HG03135 (cell line): ENCODE measurements around the gene LRP5.
"Not testable (repeated sequence)": the region's sequence is repeated elsewhere in the genome, so short reads cannot be mapped to it uniquely, and the experiment has no call there.

Source experiments
- ATAC-seq: cut with Tn5 transposase; IDR thresholded peaks from one replicate; pipeline ENCODE4 v1.9.1; 2021; ENCODE audit warnings: mild to moderate bottlenecking, moderate library complexity; ENCODE audit not compliant: unreplicated experiment

Gene LRP5

GRCh38 chr11:68413591-68413999, 101.2 kb downstream of the LRP5 start:
- no peak for ATAC-seq

- ATAC-seq: no peak
Observed at GRCh38 chr11:68414496-68415221, 102.3 kb downstream of the LRP5 start.

DNA sequence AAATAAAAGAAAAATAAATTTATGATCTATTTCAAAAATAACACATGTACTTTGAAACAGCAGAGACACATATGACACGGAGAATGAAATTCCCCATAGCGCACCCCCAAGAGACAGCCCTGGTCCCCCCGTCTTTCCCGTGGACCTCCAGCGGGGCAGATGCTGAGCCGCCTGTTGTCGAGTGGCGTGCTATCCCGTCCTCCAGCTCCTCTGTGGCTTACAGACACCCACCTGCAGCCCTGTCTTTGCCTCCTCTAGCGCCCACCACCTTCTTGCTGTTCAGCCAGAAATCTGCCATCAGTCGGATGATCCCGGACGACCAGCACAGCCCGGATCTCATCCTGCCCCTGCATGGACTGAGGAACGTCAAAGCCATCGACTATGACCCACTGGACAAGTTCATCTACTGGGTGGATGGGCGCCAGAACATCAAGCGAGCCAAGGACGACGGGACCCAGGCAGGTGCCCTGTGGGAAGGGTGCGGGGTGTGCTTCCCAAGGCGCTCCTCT, 103.7 kb downstream of the LRP5 start:
- no peak for ATAC-seq

DNA sequence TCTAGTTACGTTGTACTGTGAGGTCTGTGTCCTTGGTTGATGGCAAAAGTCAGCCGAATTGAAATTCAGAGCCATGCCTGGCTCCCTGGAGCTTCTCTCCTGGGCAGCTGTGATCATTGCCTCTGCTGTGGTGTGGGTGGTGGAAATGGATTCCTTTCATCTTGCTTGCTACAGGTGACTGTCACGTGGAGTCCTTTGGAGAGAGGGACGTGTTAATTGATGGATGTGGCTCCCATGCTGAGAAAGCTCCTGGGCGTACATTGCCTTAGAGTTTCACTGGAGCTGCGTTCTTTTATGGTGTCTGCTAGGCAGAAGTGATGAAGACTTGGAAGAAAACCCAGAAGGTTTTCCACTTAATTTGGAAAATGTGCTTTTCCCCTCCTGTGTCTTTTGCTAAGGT, 106.3 kb downstream of the LRP5 start:
- ATAC-seq: no peak

DNA sequence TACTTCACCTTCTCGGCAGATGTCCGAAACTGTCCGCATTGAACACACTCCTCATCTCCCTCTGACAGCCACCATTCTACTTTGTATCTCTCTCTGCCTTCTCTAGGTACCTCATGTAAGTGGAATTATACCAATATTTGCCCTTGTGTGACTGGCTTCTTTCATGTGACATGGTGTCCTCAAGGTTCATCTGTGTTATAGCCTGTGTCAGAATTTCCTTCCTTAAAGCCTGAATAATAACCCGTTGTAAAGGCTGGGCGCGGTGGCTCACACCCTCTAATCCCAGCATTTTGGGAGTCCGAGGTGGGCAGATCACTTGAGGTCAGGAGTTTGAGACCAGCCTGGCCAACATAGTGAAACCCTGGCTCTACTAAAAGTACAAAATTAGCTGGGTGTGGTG, 107.8 kb downstream of the LRP5 start:
- ATAC-seq: no peak

DNA sequence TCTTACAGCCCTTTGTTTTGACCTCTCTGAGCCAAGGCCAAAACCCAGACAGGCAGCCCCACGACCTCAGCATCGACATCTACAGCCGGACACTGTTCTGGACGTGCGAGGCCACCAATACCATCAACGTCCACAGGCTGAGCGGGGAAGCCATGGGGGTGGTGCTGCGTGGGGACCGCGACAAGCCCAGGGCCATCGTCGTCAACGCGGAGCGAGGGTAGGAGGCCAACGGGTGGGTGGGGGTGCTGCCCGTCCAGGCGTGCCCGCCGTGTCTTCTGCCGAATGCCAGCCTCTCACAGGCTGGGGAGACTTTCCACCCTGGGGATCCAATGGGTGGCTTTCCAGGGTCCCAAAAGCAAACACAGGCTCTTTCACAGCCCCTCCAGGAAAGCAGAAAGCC, 111.1 kb downstream of the LRP5 start:
- ATAC-seq: no peak

DNA sequence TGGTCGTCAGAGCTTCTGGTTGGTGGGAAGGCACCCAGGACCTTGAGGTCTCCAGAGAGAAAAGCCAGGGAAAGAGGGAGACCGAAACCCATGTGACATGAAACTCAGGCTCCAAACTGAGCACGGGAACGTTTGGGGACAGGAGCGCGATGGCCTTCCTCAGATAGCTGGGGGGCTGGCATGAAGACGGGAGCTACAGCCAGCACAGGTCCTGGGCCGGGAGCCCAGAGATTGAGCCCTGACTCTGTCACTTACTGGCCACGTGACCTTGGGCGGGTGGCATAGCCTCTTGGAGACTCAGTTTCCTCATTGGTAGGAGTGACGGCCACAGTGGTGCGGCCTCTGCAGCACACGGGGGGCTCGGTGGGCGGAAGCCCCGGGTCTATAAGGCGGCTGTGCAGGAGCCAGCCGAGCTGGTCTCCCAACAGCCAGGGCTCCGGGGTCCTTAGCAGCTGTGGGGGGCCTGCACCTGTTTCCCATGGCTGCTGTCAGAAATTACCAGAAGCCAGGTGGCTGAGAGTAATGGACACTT, 111.8 kb downstream of the LRP5 start:
- no peak for ATAC-seq

GRCh38 chr11:68424981-68425865, 112.8 kb downstream of the LRP5 start:
- no peak for ATAC-seq

DNA sequence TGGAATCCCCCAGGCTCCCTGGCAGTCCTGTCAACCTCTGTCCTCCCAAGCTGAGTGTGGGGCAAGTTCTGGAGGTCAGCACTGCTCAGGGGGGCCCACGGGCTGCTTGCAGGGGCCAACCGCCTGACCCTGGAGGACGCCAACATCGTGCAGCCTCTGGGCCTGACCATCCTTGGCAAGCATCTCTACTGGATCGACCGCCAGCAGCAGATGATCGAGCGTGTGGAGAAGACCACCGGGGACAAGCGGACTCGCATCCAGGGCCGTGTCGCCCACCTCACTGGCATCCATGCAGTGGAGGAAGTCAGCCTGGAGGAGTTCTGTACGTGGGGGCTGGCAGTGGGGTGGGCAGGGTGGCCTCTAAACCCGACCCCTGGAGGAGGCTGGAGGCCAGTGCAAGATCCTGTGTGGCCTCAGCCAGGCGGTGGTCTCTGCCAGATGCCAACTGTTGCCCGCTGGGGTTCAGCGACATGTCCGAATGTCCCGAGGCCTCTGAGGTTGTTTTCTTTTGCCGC, 113.5 kb downstream of the LRP5 start:
- ATAC-seq: no peak

- ATAC-seq: no peak
Observed at GRCh38 chr11:68429661-68430060, 117.3 kb downstream of the LRP5 start.

DNA sequence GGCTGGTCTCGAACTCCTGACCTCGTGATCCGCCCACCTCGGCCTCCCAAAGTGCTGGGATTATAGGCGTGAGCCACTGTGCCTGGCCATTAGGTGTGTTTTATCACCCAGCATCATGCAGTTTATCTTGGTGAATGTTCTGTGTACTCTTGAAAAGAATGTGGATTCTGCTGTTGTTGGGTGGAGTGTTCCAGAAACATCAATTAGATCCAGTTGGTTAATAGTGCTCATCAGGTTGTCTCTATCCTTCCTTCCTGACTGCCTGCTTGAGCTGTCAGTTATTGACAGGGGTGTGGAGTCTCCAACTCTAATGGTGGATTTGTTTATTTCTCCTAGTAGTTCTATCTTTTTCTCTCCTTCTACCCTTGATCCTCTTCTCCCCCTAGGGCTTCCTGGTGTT, 118.0 kb downstream of the LRP5 start:
- no peak for ATAC-seq

DNA sequence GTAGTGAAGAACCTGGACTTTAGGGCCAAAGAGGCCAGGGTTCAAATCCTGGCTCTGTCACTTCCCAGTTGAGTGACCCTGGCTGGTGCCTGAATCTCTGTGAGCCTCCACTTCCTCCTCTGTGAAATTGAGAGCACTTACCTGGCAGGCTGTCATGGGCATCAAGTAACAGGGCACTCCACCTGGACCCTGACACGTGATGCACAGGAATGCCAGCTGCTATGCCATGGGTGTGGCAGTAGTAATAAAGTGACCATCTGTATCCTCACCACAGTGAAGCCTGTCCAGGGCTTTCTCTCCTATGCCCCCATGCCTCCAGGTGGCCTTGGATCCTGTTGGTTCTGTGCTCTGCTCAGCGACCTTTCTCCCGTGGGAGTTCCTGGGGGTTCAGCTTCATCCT, 118.4 kb downstream of the LRP5 start:
- ATAC-seq: no peak

DNA sequence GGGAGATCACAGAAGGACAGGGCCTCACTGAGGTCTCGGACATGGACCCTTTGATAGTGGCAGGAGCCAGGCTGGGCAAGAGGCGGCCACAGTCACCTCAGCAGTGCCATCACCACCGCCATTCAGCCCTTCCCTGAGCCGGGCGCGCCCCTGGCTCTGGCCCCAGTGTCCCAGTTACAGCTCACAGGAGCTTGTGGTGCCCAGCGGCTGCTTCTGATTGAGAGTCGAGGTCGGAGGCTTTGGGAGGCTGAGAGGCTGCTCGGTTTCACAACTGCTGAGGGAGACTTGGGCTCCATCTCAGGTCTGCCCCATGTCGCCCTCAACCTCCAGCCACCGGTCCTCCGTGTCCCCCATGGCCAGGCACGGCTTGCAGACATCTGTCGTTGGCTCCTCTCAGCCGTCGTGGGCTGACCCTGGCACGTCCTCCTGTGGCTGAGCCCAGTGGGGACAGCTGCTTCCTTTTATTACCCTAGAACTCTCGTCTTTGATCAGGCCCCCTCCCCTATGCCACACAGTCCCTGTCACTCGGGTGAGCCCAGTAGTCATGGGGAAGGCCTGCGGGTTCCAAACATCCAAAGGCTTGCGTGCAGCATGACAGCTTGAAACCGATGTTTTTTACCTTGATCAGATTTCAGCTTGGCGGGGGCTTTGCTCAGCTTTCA, 119.7 kb downstream of the LRP5 start:
- ATAC-seq: no peak

DNA sequence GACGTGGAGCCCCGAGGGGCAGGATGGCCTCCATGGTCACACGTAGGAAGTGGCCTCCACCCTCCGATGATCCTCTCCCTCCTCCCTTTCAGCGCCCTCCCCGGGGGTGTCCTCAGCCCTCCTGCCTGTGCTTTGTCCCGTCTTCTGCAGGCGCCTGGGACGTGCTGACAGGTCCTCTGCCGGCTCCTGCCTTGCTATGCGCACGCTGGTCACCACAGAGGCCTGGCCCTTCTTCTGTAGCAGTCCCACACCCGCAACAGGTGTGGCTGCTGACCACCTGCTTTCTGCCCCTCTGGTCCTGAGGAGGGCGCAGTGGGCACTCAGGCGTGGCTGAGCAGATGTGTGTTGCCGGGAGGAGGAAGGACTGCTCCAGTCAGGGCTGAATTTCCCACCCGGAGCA, 120.5 kb downstream of the LRP5 start:
- no peak for ATAC-seq

DNA sequence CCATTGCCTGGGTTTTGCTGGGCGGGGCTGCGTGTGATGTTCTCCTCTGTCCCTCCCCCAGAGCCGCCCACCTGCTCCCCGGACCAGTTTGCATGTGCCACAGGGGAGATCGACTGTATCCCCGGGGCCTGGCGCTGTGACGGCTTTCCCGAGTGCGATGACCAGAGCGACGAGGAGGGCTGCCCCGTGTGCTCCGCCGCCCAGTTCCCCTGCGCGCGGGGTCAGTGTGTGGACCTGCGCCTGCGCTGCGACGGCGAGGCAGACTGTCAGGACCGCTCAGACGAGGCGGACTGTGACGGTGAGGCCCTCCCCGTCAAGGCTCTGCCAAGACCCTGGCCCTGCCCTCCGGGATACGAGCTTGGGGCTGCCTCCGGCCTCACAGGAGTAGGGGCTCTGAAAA, 121.2 kb downstream of the LRP5 start:
- no peak for ATAC-seq

- not testable (repeated sequence) for ATAC-seq
Observed at GRCh38 chr11:68434159-68434558, 121.8 kb downstream of the LRP5 start.

DNA sequence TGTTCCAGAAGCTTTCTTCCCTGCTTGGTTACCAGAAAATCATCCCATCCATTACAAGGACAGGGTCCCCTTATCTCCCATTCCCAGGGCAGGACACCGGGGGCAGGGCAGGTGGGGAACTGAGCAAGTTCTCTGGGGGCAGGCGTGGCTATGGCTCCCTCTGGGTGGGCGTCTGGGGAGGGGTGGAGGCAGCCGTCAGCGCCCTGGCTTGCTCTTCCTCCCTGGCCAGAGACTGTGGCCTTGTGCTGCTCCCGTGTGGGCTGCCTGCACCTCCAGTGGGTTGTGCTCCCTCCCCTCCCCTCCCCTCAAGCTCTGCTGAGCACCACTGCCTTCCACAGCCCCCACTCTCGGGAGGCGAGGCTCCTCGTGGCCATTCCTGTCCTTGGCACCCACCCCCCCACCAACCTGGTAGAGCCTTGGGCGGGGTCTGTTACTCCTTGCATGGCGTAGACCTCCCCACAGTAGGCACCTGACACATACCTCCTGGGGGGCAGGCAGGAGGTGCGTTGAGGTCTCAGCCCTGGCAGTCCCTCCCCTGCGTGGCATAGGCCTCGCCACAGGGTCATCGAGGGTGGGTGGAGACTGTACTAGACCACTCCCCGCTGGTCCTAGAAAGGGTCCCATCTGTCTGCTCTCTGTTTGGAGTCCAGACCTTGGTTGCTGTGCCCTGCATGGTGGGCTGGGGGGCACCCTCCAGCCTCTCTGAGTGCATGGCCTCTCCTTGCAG, 123.9 kb downstream of the LRP5 start:
- ATAC-seq: no peak

DNA sequence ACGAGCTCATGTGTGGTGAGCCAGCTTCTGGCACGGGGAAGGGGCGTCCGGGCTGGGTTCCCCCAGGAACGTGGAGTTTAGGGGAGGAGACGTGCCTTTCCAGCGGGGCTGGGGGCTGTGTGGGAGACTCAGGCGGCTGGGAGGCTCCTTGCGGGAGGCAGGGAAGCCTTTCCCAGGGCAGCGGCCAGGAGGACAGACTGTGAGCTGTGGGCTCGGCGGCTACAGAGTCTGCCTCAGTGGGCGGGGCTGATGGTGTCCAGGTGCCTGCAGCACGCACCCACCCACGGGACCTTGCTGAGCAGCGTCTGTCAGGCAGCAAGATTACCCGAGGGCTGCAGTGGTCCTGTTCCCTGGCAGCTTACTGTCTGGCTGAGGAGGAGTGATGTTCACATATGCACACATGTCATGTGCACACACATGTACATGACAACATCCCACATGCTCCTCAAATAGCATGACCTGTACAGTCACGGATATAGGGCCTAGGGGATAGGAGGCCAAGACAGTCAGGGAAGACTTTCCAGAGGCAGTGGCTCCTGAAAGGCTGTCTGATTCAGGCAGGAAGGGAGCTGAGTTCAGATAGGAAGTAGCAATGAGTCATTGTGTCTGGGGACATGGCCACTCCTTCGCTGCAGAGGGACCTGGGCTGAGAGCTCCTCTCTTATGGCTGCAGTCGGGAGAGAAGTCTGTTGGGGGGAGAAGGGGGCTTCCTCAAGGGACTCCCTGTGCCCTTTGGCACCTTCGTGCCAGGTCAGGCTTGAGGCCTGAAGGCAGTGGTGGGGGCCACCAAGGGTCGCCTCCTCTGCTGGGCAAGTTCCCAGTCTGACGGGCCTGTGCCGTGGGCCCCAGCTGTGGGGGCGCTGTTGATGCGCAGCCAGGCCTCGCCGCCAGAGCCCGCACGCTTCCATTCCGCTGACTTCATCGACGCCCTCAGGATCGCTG, 124.9 kb downstream of the LRP5 start:
- ATAC-seq: no peak

DNA sequence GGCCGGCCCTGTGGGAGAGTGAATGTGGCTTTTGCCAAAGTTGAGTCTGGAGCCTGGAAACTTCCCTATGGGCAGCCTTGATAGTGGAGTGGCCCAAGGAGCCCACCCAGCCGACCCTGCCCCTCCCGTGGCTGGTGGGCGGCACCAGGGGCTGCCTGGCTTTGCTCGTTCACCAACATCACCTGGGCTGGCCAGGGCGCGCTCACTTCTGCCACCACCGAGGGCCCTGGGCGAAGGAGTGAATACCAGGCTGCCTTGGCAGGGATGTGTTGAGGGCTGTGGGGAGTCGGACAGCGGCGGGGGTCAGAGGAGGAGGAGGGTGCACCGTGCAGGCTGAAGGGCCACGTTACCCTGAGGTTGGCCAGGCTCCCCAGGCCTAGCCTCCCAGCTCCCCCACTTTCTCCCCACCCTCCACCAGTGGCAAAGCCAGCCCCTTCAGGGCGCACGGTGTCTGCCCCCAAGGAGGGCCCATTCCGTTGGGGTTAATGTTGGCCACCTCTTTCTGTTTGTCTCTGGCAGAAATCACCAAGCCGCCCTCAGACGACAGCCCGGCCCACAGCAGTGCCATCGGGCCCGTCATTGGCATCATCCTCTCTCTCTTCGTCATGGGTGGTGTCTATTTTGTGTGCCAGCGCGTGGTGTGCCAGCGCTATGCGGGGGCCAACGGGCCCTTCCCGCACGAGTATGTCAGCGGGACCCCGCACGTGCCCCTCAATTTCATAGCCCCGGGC, 125.7 kb downstream of the LRP5 start:
- ATAC-seq: no peak
